Body of pancreas (tissue), 4 donors: ENCODE measurements around the gene MYBL2.

ENCODE experiments used
- POLR2A ChIP-seq, 3 donors: fragments of 450-650 bp; IDR thresholded peaks; one replicate each; pipeline ENCODE4 v1.6.1; 2016; ENCODE audit warnings: antibody characterized with exemption in 3 of 3, mild to moderate bottlenecking in 2 of 3
- TF ChIP-seq, protein P1 (sequence below), 7 experiments: fragments of 450-650 bp in 4 of 7; fragments of 200-600 bp in 3 of 7; sonication (generic) in 3 of 7; IDR thresholded peaks; one replicate each; pipeline ENCODE4 v1.5.1; 2016 to 2019; ENCODE audit warnings: antibody characterized with exemption in 7 of 7

DNA sequence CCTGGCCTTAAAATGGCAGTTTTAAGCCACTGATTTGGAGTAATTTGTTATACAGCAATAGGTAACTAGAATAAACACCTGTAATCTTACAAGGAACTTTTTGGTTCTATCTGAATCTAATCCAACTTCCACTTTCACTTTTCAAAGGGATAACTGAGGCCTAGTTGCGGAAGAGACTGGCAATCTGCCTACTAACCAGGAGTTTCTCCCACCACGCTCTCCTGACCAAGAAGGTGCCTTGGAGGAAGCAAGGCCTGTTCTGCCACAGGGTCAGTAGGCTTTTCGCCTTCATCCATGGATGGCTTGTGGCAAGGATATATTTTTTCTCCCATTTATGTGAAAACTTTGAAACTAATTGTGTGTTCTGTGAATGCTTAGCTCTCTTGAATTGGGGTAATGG, 12.9 kb upstream of the MYBL2 start:
- TF ChIP-seq, protein P1, sequence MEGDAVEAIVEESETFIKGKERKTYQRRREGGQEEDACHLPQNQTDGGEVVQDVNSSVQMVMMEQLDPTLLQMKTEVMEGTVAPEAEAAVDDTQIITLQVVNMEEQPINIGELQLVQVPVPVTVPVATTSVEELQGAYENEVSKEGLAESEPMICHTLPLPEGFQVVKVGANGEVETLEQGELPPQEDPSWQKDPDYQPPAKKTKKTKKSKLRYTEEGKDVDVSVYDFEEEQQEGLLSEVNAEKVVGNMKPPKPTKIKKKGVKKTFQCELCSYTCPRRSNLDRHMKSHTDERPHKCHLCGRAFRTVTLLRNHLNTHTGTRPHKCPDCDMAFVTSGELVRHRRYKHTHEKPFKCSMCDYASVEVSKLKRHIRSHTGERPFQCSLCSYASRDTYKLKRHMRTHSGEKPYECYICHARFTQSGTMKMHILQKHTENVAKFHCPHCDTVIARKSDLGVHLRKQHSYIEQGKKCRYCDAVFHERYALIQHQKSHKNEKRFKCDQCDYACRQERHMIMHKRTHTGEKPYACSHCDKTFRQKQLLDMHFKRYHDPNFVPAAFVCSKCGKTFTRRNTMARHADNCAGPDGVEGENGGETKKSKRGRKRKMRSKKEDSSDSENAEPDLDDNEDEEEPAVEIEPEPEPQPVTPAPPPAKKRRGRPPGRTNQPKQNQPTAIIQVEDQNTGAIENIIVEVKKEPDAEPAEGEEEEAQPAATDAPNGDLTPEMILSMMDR (IDR thresholded peaks at IDR 0.05) = no peak
- no peak for TF ChIP-seq POLR2A (IDR thresholded peaks at IDR 0.05)
